NCI-H128 (cell line): ENCODE data around the gene MYO7B.

Source experiments
- DNase-seq: peaks from one replicate; lab custom pipeline; 2025; ENCODE audit not compliant: unreplicated experiment; lab: John Stamatoyannopoulos, UW

Gene MYO7B

GRCh38 chr2:127607399-127607908 is 72.0 kb downstream of the MYO7B start:
- no peak for DNase-seq

GRCh38 chr2:127608061-127609030 is 72.9 kb downstream of the MYO7B start:
- no peak for DNase-seq

- no peak for DNase-seq
Measured at GRCh38 chr2:127609031-127609751, 73.7 kb downstream of the MYO7B start.

- no peak for DNase-seq
Measured at GRCh38 chr2:127609818-127610217, 74.3 kb downstream of the MYO7B start.

- DNase-seq, result no peak
Measured at GRCh38 chr2:127610561-127610960, 75.1 kb downstream of the MYO7B start.

GRCh38 chr2:127611076-127611925 is 75.8 kb downstream of the MYO7B start:
- DNase-seq, result no peak

GRCh38 chr2:127612111-127612822 is 76.8 kb downstream of the MYO7B start:
- no peak for DNase-seq

GRCh38 chr2:127614246-127614645 is 78.8 kb downstream of the MYO7B start:
- no peak for DNase-seq

- DNase-seq, result no peak
Measured at GRCh38 chr2:127614731-127615130, 79.2 kb downstream of the MYO7B start.

- no peak for DNase-seq
Measured at GRCh38 chr2:127615511-127616166, 80.2 kb downstream of the MYO7B start.

- DNase-seq, result no peak
Measured at GRCh38 chr2:127618551-127619202, 83.2 kb downstream of the MYO7B start.

GRCh38 chr2:127619203-127619590 is 83.7 kb downstream of the MYO7B start:
- no peak for DNase-seq

- DNase-seq, result no peak
Measured at GRCh38 chr2:127619877-127620705, 84.6 kb downstream of the MYO7B start.

- no peak for DNase-seq
Measured at GRCh38 chr2:127620866-127621265, 85.4 kb downstream of the MYO7B start.

GRCh38 chr2:127621981-127622431 is 86.5 kb downstream of the MYO7B start:
- DNase-seq, result no peak

GRCh38 chr2:127622561-127623387 is 87.3 kb downstream of the MYO7B start:
- DNase-seq, result no peak
